Spleen (tissue), 7 donors: ENCODE data around the gene DDR2.

Experiments
- CTCF ChIP-seq, 11 experiments: fragments of 200-600 bp in 7 of 11; fragments of 450-650 bp in 4 of 11; sonication (generic) in 4 of 11; IDR thresholded peaks in 8 of 11; conservative IDR thresholded peaks in 3 of 11; 1 replicate in 7 of 11; 2 replicates in 4 of 11; pipeline versions ENCODE4 v1.4.0 to v1.8.0; 2016 to 2021; ENCODE audit warnings: antibody characterized with exemption in 11 of 11, inconsistent platforms in 4 of 11, mild to moderate bottlenecking in 1 of 11
- POLR2A ChIP-seq, 3 donors: fragments of 450-650 bp; IDR thresholded peaks; one replicate each; pipeline ENCODE4 v1.5.1; 2017; ENCODE audit warnings: antibody characterized with exemption in 3 of 3, mild to moderate bottlenecking in 1 of 3
- POLR2AphosphoS5 ChIP-seq, 3 donors: sonication (generic); formaldehyde crosslinking; IDR thresholded peaks; one replicate each; pipeline ENCODE4 v1.5.1; 2017; ENCODE audit warnings: antibody characterized with exemption in 3 of 3
- donor health status: DM: no; HTN: no; CAD: no; lungs with moderate emphysema.
- donor health status: DM: no; HTN: no; CAD: no.
- donor health status: DM: no; HTN: no; CAD: no.

GRCh38 chr1:162736633-162737067 lies 104.4 kb downstream of the DDR2 start:
- TF ChIP-seq CTCF (IDR thresholded peaks at IDR 0.05 in 8 of 11, conservative IDR thresholded peaks at IDR 0.05 in 3 of 11): no peak
- no peak for TF ChIP-seq POLR2A (IDR thresholded peaks at IDR 0.05)
- TF ChIP-seq POLR2AphosphoS5 (IDR thresholded peaks at IDR 0.05): no peak
